Peyer's patch (tissue), 4 donors: Measurements from ENCODE around the gene THPO.

Experiments
- CTCF ChIP-seq, 6 experiments: fragments of 450-650 bp in 4 of 6; fragments of 200-600 bp in 2 of 6; sonication (generic) in 1 of 6; IDR thresholded peaks; one replicate each; pipeline ENCODE4 v1.5.1; 2017 to 2019; ENCODE audit warnings: antibody characterized with exemption in 6 of 6, mild to moderate bottlenecking in 3 of 6, moderate library complexity in 1 of 6
- POLR2A ChIP-seq, 2 donors: fragments of 450-650 bp; IDR thresholded peaks; one replicate each; pipeline ENCODE4 v1.5.1; 2017; ENCODE audit warnings: antibody characterized with exemption in 2 of 2, mild to moderate bottlenecking in 2 of 2, moderate library complexity in 2 of 2

- no peak for TF ChIP-seq CTCF (IDR thresholded peaks at IDR 0.05)
- TF ChIP-seq POLR2A (IDR thresholded peaks at IDR 0.05), result no peak
These were observed 25.0 kb downstream of the THPO start for GRCh38 chr3:184352897-184353545.
